Ishikawa (cell line): Measurements from ENCODE around the gene DDX31.

ENCODE experiments used
- CEBPB ChIP-seq: IDR thresholded peaks from 2 replicates; pipeline ENCODE4 v1.6.1; 2012
- EP300 ChIP-seq: IDR thresholded peaks from 2 replicates; pipeline ENCODE4 v1.6.1; 2012; ENCODE audit warnings: borderline replicate concordance
- FOXM1 ChIP-seq: IDR thresholded peaks from 2 replicates; pipeline ENCODE4 v1.6.1; 2012; ENCODE audit warnings: low read depth, borderline replicate concordance
- MAX ChIP-seq: IDR thresholded peaks from 2 replicates; pipeline ENCODE4 v1.6.1; 2012
- NFIC ChIP-seq: IDR thresholded peaks from 2 replicates; pipeline ENCODE4 v1.6.1; 2012
- RAD21 ChIP-seq: IDR thresholded peaks from 2 replicates; pipeline ENCODE4 v1.6.1; 2012; ENCODE audit warnings: low read depth
- TAF1 ChIP-seq: IDR thresholded peaks from 2 replicates; pipeline ENCODE4 v1.6.1; 2012; ENCODE audit warnings: low read depth, mild to moderate bottlenecking
- YY1 ChIP-seq: IDR thresholded peaks from 2 replicates; pipeline ENCODE4 v1.6.1; 2012; ENCODE audit warnings: low read depth
- ZBTB7A ChIP-seq: IDR thresholded peaks from 2 replicates; pipeline ENCODE4 v1.6.1; 2012; ENCODE audit warnings: low read depth
- TF ChIP-seq, protein P1 (sequence below): IDR thresholded peaks from 2 replicates; pipeline ENCODE4 v1.6.1; 2012
- TF ChIP-seq, protein P2 (sequence below): IDR thresholded peaks from 2 replicates; pipeline ENCODE4 v1.6.1; 2012; ENCODE audit warnings: low read depth, mild to moderate bottlenecking

DNA sequence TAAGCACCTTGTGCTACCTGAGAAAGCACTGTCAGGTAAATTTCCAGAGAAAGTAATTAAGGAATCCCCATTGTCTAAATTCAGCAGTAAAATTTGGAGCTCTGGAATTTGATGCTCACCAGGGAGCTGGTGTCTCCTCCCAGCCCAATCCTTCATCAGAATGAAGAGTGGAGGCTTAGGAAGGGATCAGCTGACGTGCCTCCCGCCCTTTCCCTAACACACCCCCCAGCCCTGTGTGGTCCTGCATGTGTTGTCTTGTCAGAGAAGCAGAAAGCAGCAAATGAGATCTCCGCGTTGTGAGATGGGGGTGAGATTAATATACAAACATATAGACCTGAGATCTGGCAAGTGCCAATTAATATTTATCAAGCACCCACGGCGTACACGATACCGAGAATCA, 114.3 kb downstream of the DDX31 start:
- TF ChIP-seq YY1 = no peak
- no peak for TF ChIP-seq NFIC
- TF ChIP-seq EP300 = no peak
- no peak for TF ChIP-seq MAX
- no peak for TF ChIP-seq CEBPB
- TF ChIP-seq, protein P1, sequence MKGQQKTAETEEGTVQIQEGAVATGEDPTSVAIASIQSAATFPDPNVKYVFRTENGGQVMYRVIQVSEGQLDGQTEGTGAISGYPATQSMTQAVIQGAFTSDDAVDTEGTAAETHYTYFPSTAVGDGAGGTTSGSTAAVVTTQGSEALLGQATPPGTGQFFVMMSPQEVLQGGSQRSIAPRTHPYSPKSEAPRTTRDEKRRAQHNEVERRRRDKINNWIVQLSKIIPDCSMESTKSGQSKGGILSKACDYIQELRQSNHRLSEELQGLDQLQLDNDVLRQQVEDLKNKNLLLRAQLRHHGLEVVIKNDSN = no peak
- TF ChIP-seq, protein P2, sequence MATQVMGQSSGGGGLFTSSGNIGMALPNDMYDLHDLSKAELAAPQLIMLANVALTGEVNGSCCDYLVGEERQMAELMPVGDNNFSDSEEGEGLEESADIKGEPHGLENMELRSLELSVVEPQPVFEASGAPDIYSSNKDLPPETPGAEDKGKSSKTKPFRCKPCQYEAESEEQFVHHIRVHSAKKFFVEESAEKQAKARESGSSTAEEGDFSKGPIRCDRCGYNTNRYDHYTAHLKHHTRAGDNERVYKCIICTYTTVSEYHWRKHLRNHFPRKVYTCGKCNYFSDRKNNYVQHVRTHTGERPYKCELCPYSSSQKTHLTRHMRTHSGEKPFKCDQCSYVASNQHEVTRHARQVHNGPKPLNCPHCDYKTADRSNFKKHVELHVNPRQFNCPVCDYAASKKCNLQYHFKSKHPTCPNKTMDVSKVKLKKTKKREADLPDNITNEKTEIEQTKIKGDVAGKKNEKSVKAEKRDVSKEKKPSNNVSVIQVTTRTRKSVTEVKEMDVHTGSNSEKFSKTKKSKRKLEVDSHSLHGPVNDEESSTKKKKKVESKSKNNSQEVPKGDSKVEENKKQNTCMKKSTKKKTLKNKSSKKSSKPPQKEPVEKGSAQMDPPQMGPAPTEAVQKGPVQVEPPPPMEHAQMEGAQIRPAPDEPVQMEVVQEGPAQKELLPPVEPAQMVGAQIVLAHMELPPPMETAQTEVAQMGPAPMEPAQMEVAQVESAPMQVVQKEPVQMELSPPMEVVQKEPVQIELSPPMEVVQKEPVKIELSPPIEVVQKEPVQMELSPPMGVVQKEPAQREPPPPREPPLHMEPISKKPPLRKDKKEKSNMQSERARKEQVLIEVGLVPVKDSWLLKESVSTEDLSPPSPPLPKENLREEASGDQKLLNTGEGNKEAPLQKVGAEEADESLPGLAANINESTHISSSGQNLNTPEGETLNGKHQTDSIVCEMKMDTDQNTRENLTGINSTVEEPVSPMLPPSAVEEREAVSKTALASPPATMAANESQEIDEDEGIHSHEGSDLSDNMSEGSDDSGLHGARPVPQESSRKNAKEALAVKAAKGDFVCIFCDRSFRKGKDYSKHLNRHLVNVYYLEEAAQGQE = no peak
- TF ChIP-seq TAF1 = no peak
- TF ChIP-seq ZBTB7A = no peak
- TF ChIP-seq RAD21 = no peak
- no peak for TF ChIP-seq FOXM1
